Fibroblast of lung (primary cell): ENCODE data around the gene PCLO. TPM values are rescaled to one million over a fixed set of nuclear protein-coding genes. Genes with fewer than 3 reads are reported as not detected.

Experiments used
- DNase-seq, 2 donors: peaks; one replicate each; pipeline versions ENCODE4 v3.0.0 to v3.0.0-alpha.2; 2010; ENCODE audit warnings: low read depth in 2 of 2
- H2AFZ ChIP-seq: 2 replicates; pipeline ENCODE4 v1.5.1; 2012; ENCODE audit warnings: low read length, control low read depth, inconsistent platforms
- H3K27ac ChIP-seq: 2 replicates; pipeline ENCODE4 v1.5.1; 2011; ENCODE audit warnings: low read length, control low read depth; ENCODE audit not compliant: insufficient read depth
- H3K27me3 ChIP-seq: 2 replicates; pipeline ENCODE4 v1.5.1; 2011; ENCODE audit warnings: mild to moderate bottlenecking, low read length; ENCODE audit not compliant: control insufficient read depth, insufficient read depth
- H3K36me3 ChIP-seq: 2 replicates; pipeline ENCODE4 v1.5.1; 2011; ENCODE audit warnings: low read length; ENCODE audit not compliant: control insufficient read depth, insufficient read depth
- H3K4me1 ChIP-seq: 2 replicates; pipeline ENCODE4 v1.5.1; 2011; ENCODE audit warnings: low read length; ENCODE audit not compliant: control insufficient read depth, insufficient read depth; ENCODE audit errors: extremely low read depth
- H3K4me2 ChIP-seq: 2 replicates; pipeline ENCODE4 v1.5.1; 2011; ENCODE audit warnings: low read length, control low read depth; ENCODE audit not compliant: insufficient read depth; ENCODE audit errors: extremely low read depth
- H3K4me3 ChIP-seq, 4 experiments: fragments of 200-600 bp in 1 of 4; sonication (generic) in 1 of 4; replicated peaks in 1 of 4; 2 replicates each; pipeline ENCODE4 v1.5.1; 2011 to 2016; ENCODE audit warnings: low read length in 4 of 4, low read depth in 3 of 4, mild to moderate bottlenecking in 3 of 4, control low read depth in 2 of 4, inconsistent platforms in 1 of 4, mixed read lengths in 1 of 4; ENCODE audit not compliant: insufficient read depth in 1 of 4; ENCODE audit errors: control extremely low read depth in 1 of 4
- H3K79me2 ChIP-seq: 2 replicates; pipeline ENCODE4 v1.5.1; 2012; ENCODE audit warnings: mild to moderate bottlenecking, low read length, inconsistent platforms; ENCODE audit not compliant: control insufficient read depth, insufficient read depth
- H3K9ac ChIP-seq: 2 replicates; pipeline ENCODE4 v1.5.1; 2011; ENCODE audit warnings: mild to moderate bottlenecking, low read length, control low read depth; ENCODE audit not compliant: insufficient read depth
- H3K9me3 ChIP-seq: 2 replicates; pipeline ENCODE4 v1.5.1; 2012; ENCODE audit warnings: low read depth, low read length; ENCODE audit not compliant: control insufficient read depth, insufficient read depth
- H4K20me1 ChIP-seq: 2 replicates; pipeline ENCODE4 v1.5.1; 2011; ENCODE audit warnings: low read length; ENCODE audit not compliant: control insufficient read depth, insufficient read depth; ENCODE audit errors: extremely low read depth
- CTCF ChIP-seq, 2 donors: IDR thresholded peaks in 1 of 2; conservative IDR thresholded peaks in 1 of 2; 1 replicate in 1 of 2; 2 replicates in 1 of 2; pipeline ENCODE4 v1.5.1; 2011 to 2012; ENCODE audit warnings: low read length in 2 of 2, control low read depth in 1 of 2, inconsistent platforms in 1 of 2, low read depth in 1 of 2, mild to moderate bottlenecking in 1 of 2
- EZH2 ChIP-seq: IDR thresholded peaks from 2 replicates; pipeline ENCODE4 v1.5.1; 2012; ENCODE audit warnings: low read length, control low read depth, mild to moderate bottlenecking; ENCODE audit errors: missing control alignments
- polyA plus RNA-seq, 2 donors: library from polyadenylated mRNA; depleted of rRNA in 1 of 2; stranded (reverse) in 1 of 2; unstranded in 1 of 2; fragments of >200 nt; gene quantifications; 2 replicates each; pipeline ENCODE4 v1.2.1, GENCODE V29; 2011 to 2012; ENCODE audit warnings: missing spikeins in 1 of 2
- total RNA-seq: library from RNA; depleted of rRNA; stranded (reverse); fragments of >200 nt; gene quantifications from 2 replicates; pipeline ENCODE4 v1.2.1, GENCODE V29; 2014

The PCLO gene
- total and polyA plus RNA-seq, 2 donors (not counting 1 experiment from before 2014, with no cell fraction given), result 0.03 to 0.17 TPM

GRCh38 chr7:83166781-83167180 lies 4.1 kb upstream of the PCLO start:
- Histone ChIP-seq H2AFZ (no peak overlapping the region), H3K36me3 (no peaks in the 10 kb centered on the region), H3K27me3 (no peaks in the 10 kb centered on the region), H3K79me2 (no peaks in the 10 kb centered on the region), H3K27ac (no peak overlapping the region), H3K9ac (no peak overlapping the region), H4K20me1 (no peaks in the 10 kb centered on the region), H3K4me2 (no peak overlapping the region), H3K9me3 (no peaks in the 10 kb centered on the region), H3K4me1 (no peaks in the 10 kb centered on the region), H3K4me3 (no peak overlapping the region)
- DNase-seq, result no peak
- no peak for TF ChIP-seq CTCF (conservative IDR thresholded peaks at IDR 0.05 in 1 of 2, IDR thresholded peaks at IDR 0.05 in 1 of 2; ENCODE audit: low read depth in 1 of 2, low read length in 2 of 2)

- Histone ChIP-seq H2AFZ (peak overlapping the region; percentile 17), H3K79me2 (no peaks in the 10 kb centered on the region), H4K20me1 (no peaks in the 10 kb centered on the region), H3K27ac (no peak overlapping the region), H3K36me3 (no peaks in the 10 kb centered on the region), H3K4me3 (peak overlapping the region; percentile 48 to 56 (median 52)), H3K4me1 (no peaks in the 10 kb centered on the region), H3K9me3 (no peaks in the 10 kb centered on the region), H3K4me2 (peak overlapping the region; percentile 90), H3K27me3 (no peaks in the 10 kb centered on the region), H3K9ac (no peak overlapping the region)
- TF ChIP-seq EZH2 (no peak), CTCF (conservative IDR thresholded peaks at IDR 0.05 in 1 of 2, IDR thresholded peaks at IDR 0.05 in 1 of 2; ENCODE audit: low read depth in 1 of 2, low read length in 2 of 2) (no peak)
- DNase-seq, result no peak
Measured at GRCh38 chr7:83161899-83162401, 734 bp downstream of the PCLO start.

GRCh38 chr7:83161186-83161585 lies 1.5 kb downstream of the PCLO start:
- peak in 1 of 2 donors; percentile 7 for DNase-seq
- no peak overlapping the region for H3K27ac ChIP-seq
- no peaks in the 10 kb centered on the region for H3K4me1 ChIP-seq
- H2AFZ ChIP-seq, result no peak overlapping the region
- no peak overlapping the region for H3K4me3 ChIP-seq
- no peaks in the 10 kb centered on the region for H3K27me3 ChIP-seq
- no peaks in the 10 kb centered on the region for H3K36me3 ChIP-seq
- no peak overlapping the region for H3K9ac ChIP-seq
- no peak for TF ChIP-seq CTCF (conservative IDR thresholded peaks at IDR 0.05 in 1 of 2, IDR thresholded peaks at IDR 0.05 in 1 of 2; ENCODE audit: low read depth in 1 of 2, low read length in 2 of 2)
- H3K9me3 ChIP-seq, result no peaks in the 10 kb centered on the region
- H3K4me2 ChIP-seq, result no peak overlapping the region
- H4K20me1 ChIP-seq, result no peaks in the 10 kb centered on the region
- H3K79me2 ChIP-seq, result no peaks in the 10 kb centered on the region
